Uterus (tissue), 2 donors: ENCODE measurements around the gene CYP27C1.

Experiments
- POLR2A ChIP-seq, 2 donors: fragments of 450-650 bp; IDR thresholded peaks; one replicate each; pipeline ENCODE4 v1.6.1; 2016; ENCODE audit warnings: antibody characterized with exemption in 2 of 2, mild to moderate bottlenecking in 1 of 2, moderate library complexity in 1 of 2
- TF ChIP-seq, protein P1 (sequence below), 4 experiments: fragments of 200-600 bp in 2 of 4; fragments of 450-650 bp in 2 of 4; sonication (generic) in 2 of 4; IDR thresholded peaks; one replicate each; pipeline ENCODE4 v1.5.1; 2016 to 2019; ENCODE audit warnings: antibody characterized with exemption in 4 of 4, mild to moderate bottlenecking in 2 of 4, moderate library complexity in 1 of 4

DNA sequence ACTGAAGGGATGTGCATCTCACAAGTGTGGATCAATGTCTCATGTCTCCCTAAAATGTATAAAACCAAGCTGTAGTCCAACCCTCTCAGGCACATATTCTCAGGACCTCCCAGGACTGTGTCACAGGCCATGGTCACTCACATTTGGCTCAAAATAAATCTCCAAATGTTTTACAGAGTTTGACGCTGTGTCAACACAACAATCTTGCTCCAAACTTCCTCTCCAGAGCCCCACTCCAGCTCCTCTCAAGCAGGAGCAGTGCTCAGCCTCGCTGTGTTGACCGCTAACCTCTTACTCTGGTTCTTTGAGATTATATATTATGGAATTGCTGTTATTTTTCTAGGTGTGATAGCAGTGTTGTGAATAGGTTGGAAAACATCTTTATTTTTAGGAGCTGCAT is 56.2 kb downstream of the CYP27C1 start:
- no peak for TF ChIP-seq POLR2A (IDR thresholded peaks at IDR 0.05)
- TF ChIP-seq, protein P1, sequence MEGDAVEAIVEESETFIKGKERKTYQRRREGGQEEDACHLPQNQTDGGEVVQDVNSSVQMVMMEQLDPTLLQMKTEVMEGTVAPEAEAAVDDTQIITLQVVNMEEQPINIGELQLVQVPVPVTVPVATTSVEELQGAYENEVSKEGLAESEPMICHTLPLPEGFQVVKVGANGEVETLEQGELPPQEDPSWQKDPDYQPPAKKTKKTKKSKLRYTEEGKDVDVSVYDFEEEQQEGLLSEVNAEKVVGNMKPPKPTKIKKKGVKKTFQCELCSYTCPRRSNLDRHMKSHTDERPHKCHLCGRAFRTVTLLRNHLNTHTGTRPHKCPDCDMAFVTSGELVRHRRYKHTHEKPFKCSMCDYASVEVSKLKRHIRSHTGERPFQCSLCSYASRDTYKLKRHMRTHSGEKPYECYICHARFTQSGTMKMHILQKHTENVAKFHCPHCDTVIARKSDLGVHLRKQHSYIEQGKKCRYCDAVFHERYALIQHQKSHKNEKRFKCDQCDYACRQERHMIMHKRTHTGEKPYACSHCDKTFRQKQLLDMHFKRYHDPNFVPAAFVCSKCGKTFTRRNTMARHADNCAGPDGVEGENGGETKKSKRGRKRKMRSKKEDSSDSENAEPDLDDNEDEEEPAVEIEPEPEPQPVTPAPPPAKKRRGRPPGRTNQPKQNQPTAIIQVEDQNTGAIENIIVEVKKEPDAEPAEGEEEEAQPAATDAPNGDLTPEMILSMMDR (IDR thresholded peaks at IDR 0.05) = no peak
